Activated naive CD4-positive, alpha-beta T cell treated with Interleukin-2 at 50 U/mL for 16 hours (primary cell): Measurements from ENCODE around the gene TTI1.

ENCODE experiments used
- DNase-seq: peaks from one replicate; pipeline ENCODE4 v3.0.0-alpha.2; 2020

The TTI1 gene

GRCh38 chr20:37934634-37935375 lies 98.5 kb downstream of the TTI1 start:
- DNase-seq, result no peak

GRCh38 chr20:37933786-37934633 lies 99.2 kb downstream of the TTI1 start:
- no peak for DNase-seq
